NCI-H187 treated with DMSO at 0.1 percent for 48 hours (cell line): ENCODE data around the gene POC1A.
"Not testable (repeated sequence)": the region's sequence is repeated elsewhere in the genome, so short reads cannot be mapped to it uniquely, and the experiment has no call there.

Experiments used
- DNase-seq: peaks from one replicate; lab custom pipeline; 2025; lab: John Stamatoyannopoulos, UW

Gene POC1A

DNA sequence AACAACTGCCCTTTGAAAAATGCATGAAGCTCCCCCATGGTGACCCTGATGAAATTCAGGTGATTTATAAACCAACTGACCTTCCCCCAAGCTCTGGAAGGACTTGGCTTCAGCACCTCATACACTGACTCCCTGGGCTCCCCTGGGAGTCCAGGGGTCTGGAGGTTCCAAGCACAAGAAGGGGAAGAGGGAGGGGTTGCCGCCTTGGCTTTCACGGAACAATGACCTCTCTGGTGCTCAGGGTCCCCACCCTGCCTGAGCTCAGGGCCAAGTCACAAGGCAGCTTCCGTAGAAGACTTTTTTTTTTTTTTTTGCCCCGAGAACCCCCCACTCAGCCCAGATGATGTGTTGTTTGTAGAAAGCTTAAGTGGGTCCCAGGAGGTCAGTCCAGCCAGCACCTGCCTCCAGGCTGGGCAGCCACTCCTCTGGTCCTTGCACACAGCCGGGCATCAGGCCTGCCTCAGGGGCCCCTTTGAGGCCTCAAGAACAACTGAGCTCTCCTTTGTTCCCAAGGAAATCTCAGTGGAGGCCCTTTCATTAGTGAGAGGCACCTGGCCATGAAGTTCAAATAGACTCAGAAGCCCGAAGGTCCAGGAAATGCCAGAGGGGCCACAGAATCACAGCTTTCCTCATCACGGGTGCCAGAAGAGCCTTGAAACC lies 29.7 kb upstream of the POC1A start:
- DNase-seq, result no peak

GRCh38 chr3:52182691-52183090 lies 28.5 kb upstream of the POC1A start:
- DNase-seq, result no peak

DNA sequence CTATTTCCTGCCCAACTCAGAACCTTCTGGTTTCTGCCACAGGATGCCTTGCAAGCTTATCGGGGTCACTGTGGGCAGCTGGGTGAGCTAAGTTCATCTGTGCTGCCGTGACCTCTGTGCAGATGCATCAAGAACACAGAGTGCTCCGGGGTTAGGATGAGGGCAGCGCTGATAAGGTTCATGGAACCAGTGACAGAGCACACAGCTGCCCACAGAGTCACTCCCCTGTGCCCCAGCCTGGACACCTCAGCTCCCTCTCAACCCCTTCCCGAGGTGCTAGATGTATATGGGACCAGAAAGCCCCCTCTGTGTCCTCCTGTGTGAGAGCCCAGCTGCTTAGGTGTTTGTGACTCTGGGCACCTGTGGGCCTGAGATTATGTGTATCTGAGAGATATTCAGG lies 28.0 kb upstream of the POC1A start:
- DNase-seq, result no peak

GRCh38 chr3:52181543-52181942 lies 27.3 kb upstream of the POC1A start:
- DNase-seq, result no peak

- no peak for DNase-seq
These were observed 24.3 kb upstream of the POC1A start for GRCh38 chr3:52178537-52178936.

GRCh38 chr3:52178126-52178525 lies 23.9 kb upstream of the POC1A start:
- DNase-seq, result not testable (repeated sequence)

DNA sequence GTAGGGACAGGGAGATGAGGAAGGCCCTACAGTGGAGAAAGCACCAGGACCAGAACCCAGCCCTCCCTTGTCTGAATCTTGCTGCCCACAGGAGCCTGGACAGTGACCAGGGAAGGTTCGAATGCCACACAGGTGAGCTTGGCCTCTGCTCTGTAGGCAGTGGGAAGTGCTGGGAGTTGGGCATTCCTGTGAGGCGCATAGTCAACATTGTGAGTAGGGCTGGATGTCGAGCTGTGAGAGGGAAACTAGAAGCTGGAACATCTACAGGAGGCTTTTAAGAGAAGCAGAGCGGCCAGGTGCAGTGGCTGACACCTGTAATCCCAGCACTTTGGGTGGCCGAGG lies 23.4 kb upstream of the POC1A start:
- no peak for DNase-seq

DNA sequence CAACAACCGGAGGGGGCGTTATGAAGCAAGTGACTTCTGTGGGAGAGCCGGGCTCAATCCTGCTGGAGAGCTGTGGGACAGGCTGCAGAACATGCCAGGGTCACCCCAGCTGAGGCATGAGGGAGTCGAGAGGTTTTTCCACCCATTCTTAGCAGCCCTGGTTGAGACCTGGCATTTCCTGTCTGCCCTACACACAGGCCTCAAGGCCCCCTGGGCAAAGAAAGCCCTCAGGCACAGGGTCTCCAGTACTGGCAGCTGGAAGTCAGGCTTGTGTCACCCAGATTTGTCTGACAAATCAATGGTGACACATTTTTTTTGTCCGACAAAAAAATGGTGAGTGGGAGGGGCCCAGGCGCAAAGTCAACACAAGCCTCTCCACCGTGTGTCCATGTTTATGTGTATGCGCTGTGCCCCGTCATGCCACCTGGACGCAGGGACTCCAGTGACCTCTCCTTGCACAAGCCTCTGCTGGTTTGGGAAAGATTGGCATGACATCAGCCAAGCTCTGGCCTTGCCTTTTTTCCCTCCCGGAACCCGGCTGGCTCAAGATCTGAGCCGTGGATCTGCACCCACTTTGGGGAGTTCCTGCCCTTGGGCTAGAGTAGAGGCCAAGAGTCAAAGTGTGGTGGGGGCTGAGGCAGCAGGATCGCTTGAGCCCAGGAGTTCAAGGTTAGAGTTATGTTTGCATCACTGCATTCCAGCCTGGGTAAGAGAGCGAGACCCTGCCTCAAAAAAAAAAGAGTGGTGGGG lies 22.9 kb upstream of the POC1A start:
- no peak for DNase-seq

GRCh38 chr3:52176180-52176752 lies 22.0 kb upstream of the POC1A start:
- DNase-seq, result no peak

GRCh38 chr3:52175416-52176179 lies 21.4 kb upstream of the POC1A start:
- no peak for DNase-seq

DNA sequence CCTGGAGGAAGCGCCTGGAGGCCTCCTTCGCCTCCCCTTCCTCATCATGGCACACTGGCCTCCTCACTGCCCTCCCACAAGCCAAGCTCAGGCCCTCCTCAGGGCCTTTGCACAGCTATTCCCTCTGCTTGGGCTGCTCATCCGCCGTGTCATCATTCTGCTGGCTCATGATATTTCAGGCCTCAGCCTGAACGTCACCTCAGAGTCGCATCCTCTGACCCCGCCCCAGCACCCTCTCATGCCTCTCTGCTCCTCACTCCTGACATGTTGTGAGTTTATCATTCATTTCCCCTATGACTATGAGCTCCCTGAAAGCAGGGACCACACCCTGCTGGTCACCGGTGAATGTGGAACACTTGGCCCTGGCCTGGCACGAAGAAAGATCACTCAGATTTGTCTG lies 20.7 kb upstream of the POC1A start:
- DNase-seq, result no peak

DNA sequence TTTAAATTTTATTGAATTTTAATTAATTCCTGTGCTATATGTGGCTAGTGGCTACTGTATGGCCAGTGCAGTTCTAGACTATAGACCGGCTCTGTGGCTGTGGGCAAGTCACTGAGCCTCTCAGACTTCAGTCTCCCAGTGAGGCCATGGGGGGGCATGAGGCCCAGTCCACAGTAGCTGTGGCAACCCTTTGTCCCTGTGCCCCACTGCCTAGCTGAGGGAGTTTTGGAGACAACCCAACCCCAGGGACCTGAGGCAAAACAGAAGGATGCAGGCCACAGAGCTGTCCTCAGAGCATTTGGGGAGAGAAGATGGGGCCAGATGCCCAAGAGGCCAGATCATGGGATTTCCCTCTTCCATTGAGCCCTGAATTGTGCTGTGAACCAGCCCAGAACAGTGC lies 18.9 kb upstream of the POC1A start:
- no peak for DNase-seq

DNA sequence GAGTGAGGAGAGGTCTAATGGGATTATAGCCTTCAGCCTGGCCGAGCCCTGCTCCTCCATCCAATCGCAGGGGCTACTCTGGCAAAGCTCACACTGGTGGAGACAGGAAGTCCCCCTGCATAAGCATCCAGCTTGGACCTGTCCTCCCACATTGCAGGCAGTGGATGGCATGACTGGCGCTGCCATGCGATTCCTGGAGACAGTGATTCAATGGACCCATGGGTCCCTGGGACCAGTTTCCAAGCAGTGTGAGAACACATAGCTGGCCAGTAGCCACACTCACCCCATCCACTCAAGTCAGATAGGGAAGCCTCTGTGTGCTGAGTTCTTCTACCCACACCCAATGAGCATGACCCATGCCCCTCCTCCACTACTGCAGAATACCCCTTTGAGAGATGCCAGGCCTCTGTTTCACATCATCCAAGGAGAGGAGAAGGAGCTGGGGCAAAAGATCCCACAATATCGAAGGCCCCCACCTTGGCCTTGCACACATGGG lies 18.1 kb upstream of the POC1A start:
- DNase-seq, result no peak

DNA sequence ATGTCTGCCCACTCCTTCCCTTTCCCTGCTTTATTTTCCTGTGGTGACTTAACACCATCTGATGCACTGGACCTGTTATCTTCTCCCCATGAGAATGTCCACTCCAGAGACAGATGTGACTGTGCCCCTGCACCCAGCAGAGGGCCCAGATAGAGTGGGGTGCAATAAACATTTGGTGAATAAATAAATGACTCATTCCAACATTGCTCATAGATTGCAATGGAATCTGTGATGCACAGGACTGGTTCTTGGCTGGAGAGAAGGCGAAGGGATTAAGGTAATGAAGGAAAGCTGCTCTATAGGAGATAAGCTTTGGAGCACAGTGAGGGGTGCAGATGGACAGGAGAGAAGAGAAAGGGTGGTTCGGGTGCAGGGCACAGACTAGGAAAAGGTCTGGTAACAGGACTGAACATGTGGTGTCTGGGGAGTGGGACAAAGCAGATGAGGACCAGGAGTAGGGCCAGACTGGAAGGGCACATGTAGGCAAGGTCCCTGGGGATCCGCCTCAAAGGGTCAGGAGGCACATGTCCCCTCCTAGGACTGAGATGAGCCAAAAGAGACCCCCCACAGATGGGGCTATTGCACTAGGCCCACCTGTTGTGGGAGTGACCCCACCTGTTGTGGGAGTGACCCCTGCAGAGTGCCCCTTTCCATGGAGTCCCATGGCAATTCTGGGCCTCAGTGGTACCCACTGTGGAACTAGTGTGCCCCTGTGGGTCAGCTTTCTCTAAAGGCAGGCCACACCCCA lies 17.5 kb upstream of the POC1A start:
- no peak for DNase-seq

GRCh38 chr3:52170217-52170616 lies 16.0 kb upstream of the POC1A start:
- not testable (repeated sequence) for DNase-seq

DNA sequence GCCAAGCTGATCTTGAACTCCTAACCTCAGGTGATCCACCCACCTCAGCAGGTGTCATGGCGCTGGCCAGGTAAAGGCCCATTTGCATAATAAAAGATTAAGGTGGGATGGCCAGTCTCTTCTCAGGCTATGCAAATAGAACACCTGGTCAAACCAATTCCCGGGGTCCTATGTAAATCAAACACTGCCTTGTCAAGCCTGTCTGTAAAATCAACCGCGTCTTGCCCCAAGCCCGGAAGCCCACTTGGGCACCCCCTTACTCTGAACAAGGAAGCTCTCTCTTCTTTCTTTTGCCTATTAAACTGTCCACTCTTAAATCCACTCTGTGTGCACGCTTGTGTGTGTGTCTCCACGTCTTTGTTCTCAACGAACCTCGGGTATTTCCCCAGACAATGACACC lies 13.0 kb upstream of the POC1A start:
- DNase-seq, result no peak

DNA sequence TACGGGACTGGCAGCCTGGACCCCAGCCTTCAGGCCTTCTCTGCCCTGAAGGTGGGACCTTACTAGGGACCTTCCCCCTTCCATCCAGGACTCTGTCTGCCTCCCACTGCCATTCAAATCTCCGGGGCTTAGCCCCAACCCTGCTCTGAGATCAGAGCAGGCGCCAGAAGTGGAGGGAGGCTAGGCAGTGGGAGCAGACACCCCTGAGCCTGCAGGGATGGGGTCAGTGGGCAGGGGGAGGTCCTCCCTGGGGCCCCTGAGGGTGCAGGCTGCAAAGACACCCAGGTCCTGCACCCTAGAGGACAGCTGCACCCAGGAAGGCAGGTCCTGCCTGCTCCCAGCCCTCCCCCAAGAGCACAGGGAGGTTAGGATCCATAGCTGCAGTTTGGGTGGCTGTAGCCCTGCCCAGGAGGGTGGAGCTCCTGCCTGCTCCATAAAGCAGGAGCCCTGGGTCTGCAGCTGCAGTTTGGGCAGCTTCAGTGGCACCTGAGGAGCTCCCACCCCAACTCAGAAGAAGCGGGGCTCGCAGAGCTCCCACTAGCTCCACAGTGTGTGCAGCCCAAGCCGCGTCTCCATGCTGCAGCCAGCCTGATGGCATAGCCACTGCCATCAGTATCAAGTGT lies 8.1 kb upstream of the POC1A start:
- no peak for DNase-seq

DNA sequence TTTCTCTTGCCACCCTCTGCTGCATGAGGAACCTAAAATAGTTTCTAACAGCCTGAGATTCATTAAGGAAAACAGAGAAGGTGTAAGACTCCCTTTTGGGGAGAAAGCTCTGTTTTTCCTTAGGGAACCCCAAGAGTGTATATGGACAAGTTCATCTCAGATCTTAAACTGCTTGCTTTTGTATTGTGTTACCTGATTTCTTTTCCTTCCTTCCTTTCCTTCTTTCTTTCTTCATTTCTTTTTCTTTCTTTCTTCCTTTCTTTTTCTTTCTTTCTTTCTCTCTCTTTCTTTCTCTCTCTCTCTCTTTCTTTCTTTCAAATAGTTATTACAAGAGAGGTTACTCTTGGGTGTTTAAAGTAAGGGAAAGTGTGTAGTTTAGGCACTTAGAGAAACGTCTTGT lies 5.3 kb upstream of the POC1A start:
- no peak for DNase-seq

- DNase-seq, result no peak
These were observed 1.7 kb upstream of the POC1A start for GRCh38 chr3:52155912-52156311.

DNA sequence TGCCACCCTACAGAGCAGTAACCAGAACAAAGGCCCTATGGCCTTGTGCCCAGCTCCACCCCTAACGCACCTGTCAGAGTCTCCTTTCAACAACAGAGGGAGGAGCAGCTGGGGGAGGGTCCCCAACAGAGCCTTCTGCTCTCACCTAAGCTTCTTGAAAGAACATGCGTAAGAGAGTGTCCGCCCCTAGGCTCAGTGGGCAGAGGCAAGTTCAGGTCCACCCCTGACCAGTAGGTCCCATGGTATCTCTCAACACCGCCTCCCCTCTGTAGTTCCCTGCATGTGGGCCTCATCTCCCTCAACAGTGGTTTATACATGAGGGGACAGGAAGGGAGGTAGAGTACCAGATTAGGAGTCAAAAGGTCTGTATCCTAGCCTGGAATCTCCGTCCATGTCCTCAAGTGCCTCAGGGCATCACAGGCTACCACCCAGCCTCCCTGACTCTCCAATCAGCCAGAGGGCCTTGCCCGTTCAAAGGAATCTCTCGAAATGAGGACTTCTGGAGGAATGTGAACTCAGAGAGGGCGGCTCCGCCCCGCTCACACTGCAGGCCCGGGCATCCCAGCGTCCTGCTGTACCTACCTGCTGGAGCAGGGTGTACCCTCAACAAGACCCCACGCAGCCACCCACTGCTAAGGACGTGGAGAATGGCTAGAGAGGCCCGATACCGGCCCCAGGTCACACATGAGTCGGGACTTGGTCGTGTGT lies 680 bp downstream of the POC1A start:
- peak; percentile 11 for DNase-seq

DNA sequence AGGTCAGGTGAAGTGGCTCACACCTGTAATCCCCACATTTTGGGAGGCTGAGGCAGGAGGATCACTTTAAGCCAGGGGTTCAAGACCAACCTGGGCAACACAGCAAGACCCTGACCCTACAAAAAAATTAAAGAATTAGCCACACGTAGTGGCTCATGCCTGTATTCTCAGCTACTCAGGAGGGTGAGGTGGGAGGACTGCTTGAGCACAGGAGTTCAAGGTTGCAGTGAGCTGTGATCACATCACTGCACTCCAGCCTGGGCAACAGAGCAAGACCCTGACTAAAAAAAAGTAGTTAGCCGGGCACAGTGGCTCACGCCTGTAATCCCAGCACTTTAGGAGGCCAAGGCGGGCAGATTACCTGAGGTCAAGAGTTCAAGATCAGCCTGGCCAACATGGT lies 2.2 kb downstream of the POC1A start:
- DNase-seq, result not testable (repeated sequence)
